LNCAP (cell line): Measurements from ENCODE around the gene CCDC89.

Source experiments
- CTCF ChIP-seq: fragments of 450-650 bp; IDR thresholded peaks from 2 replicates; pipeline ENCODE4 v1.5.1; 2017; ENCODE audit warnings: mild to moderate bottlenecking

Gene CCDC89

GRCh38 chr11:85704967-85705366 is 19.0 kb upstream of the CCDC89 start:
- no peak for TF ChIP-seq CTCF

GRCh38 chr11:85699957-85700741 is 14.2 kb upstream of the CCDC89 start:
- TF ChIP-seq CTCF, result no peak

- no peak for TF ChIP-seq CTCF
Measured at GRCh38 chr11:85698195-85698594, 12.2 kb upstream of the CCDC89 start.

DNA sequence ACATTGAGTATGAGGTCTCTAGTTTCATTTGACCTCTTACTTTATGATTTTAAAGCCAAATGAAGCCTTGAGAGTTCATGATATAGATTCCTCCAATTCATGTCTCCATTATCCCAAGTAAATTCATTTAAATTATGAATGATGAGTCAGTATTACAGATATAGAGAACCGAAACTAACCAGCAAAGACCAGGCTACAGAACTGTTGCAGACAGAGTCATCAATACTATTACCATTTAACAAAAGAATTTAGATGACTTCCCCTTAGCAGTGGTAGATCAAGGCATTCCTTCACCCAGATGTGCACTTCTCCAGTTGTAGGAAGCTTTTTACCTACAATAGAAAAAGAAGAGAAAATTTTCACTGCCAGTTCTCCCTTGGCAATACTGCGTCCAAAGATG is 11.8 kb upstream of the CCDC89 start:
- no peak for TF ChIP-seq CTCF

DNA sequence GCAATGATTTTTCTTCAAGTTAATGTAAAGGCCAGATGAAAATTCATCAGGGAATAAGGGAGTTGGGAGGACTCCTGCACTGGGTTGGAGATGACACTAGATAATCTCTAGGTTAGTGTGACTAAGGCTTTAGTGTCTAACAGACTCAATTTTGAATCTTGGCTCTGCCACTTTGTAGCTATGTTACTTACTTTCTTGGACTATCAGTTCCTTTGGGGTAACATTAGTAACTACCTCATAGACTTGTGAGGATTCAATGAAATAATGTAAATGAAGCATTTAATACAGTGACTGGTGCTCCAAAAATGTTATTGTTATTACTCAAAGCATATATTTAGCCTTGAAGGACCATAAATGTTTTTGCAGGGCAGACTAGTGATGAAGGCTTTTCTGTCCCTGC is 9.6 kb upstream of the CCDC89 start:
- TF ChIP-seq CTCF, result no peak

DNA sequence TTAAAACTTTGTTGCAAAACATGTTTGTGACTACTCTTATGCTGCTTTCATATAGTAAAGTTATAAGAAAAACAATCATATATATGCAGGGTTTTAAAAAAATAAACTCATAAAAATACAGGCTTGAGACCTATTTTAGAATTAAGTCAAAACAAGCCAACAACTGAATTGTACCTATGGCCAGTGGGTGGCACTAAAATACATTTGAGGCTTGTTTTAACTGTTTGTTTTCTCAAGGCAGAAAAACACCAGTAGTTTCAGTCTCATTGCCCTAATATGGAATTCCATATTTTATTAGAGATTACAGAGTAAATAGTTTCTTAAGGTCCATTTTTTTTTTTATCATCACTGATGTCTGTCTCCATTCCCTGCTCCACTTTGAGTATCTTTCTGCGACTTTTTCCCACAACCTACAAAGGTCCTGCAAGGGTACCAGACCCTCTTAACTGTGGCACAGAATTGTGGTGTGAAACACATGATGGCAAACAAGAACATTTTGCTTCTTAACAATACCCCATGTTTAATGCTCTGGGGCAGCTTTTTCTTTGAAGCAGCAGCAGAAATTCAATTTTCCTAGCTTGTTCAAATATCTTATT is 8.5 kb upstream of the CCDC89 start:
- TF ChIP-seq CTCF, result peak; percentile 81

DNA sequence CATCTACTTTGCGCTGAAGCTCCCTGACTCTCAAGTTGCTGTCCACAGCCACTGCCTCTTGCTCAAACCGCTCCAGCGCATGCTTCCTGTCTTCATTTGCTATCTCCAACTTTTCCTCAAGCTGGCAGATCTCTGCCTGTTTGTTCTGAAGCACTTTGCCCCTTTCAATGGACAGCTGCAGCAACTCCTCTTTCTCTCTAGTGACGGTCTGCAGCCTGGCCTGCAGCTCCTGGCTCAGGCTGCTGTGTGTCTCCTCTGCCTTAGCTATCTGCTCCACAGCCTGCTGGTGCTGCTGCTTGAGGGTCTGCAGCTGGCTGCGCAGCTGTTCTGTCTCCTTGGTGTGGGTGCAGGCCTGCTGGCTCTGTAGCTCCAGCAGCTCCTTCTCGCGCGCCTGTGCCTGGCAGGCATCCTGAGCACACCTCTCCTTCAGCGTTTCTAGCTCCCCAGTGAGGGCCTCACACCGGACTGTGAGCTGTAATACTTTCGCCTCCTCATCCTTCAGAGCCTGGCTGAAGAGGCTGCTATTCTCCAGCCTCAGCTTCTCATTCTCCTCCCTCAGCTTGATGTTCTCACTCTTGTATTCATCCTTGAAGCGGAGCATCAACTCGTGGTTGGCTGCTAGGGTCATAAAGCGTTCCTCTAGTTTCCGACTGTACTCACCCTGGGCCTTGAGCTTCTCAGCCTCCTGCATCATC is 723 bp downstream of the CCDC89 start:
- TF ChIP-seq CTCF, result no peak
